H1 (cell line): ENCODE measurements around the gene NRBF2. TPM values are rescaled to one million over a fixed set of nuclear protein-coding genes. Genes with fewer than 3 reads are reported as not detected.

Experiments
- CTCF ChIA-PET: fragments of 300-600 bp; sonication (Branson Sonifier 250); formaldehyde crosslinking; loops from one replicate; lab custom pipeline; 2021; ENCODE audit not compliant: partially characterized antibody; lab: Charles Lee
- POLR2A ChIA-PET: fragments of 300-600 bp; sonication (Branson Sonifier 250); formaldehyde crosslinking; loops from one replicate; lab custom pipeline; 2021; ENCODE audit warnings: inconsistent platforms; ENCODE audit not compliant: partially characterized antibody; lab: Charles Lee
- DNase-seq, 2 experiments: peaks; one replicate each; pipeline versions ENCODE4 v3.0.0 to v3.0.0-alpha.2; 2010 to 2022; ENCODE audit warnings: low spot score in 2 of 2, low read depth in 1 of 2, mixed read lengths in 1 of 2
- FAIRE-seq: peaks from 2 replicates; lab custom pipeline; 2011; peaks lifted over from hg19 to GRCh38; lab: Jason Lieb, UNC
- H2AFZ ChIP-seq: 2 replicates; pipeline ENCODE4 v1.8.1; 2012; ENCODE audit warnings: low read length, inconsistent platforms
- H2AK5ac ChIP-seq: 2 replicates; pipeline ENCODE4 v1.6.1; 2013; ENCODE audit warnings: low read depth, low read length
- H2BK120ac ChIP-seq: replicated peaks from 2 replicates; pipeline ENCODE3; 2013; ENCODE audit warnings: low read depth, low read length, inconsistent platforms
- H2BK12ac ChIP-seq: 2 replicates; pipeline ENCODE4 v1.6.1; 2013; ENCODE audit warnings: low read depth, low read length
- H2BK15ac ChIP-seq: 2 replicates; pipeline ENCODE4 v1.6.1; 2013; ENCODE audit warnings: low read length
- H2BK20ac ChIP-seq: 2 replicates; pipeline ENCODE4 v1.6.1; 2013; ENCODE audit warnings: low read length
- H2BK5ac ChIP-seq: 2 replicates; pipeline ENCODE4 v1.6.1; 2013; ENCODE audit warnings: low read depth, low read length
- H3K14ac ChIP-seq: 2 replicates; pipeline ENCODE4 v1.6.1; 2013; ENCODE audit warnings: inconsistent platforms; ENCODE audit not compliant: insufficient read length
- H3K18ac ChIP-seq: 2 replicates; pipeline ENCODE4 v1.6.1; 2013; ENCODE audit warnings: low read length; ENCODE audit errors: extremely low read depth
- H3K23ac ChIP-seq: 2 replicates; pipeline ENCODE4 v1.6.1; 2013; ENCODE audit warnings: inconsistent platforms; ENCODE audit not compliant: insufficient read length
- H3K23me2 ChIP-seq: 2 replicates; pipeline ENCODE4 v1.6.1; 2013; ENCODE audit warnings: low read depth, low read length
- H3K27ac ChIP-seq: 2 replicates; pipeline ENCODE4 v1.6.1; 2011; ENCODE audit warnings: low read depth, low read length, inconsistent platforms
- H3K27me3 ChIP-seq, 4 experiments: replicated peaks in 1 of 4; 1 replicate in 1 of 4; 2 replicates in 3 of 4; pipeline versions ENCODE4 v1.6.1 to v1.8.1; 2011 to 2013; ENCODE audit warnings: low read length in 3 of 4, mild to moderate bottlenecking in 3 of 4, inconsistent platforms in 2 of 4, mixed read lengths in 2 of 4, moderate library complexity in 1 of 4; ENCODE audit not compliant: control insufficient read depth in 3 of 4, insufficient read depth in 3 of 4; ENCODE audit errors: extremely low read depth in 1 of 4
- H3K36me3 ChIP-seq, 4 experiments: 2 replicates each; pipeline versions ENCODE4 v1.6.1 to v1.8.1; 2011 to 2013; ENCODE audit warnings: mild to moderate bottlenecking in 4 of 4, low read length in 3 of 4, moderate library complexity in 2 of 4, control low read depth in 1 of 4, inconsistent platforms in 1 of 4; ENCODE audit not compliant: insufficient read depth in 4 of 4, control insufficient read depth in 2 of 4
- H3K4ac ChIP-seq: replicated peaks from 2 replicates; pipeline ENCODE3; 2013; ENCODE audit warnings: low read length, low read depth, mixed read lengths, inconsistent platforms; ENCODE audit not compliant: insufficient read length
- H3K4me1 ChIP-seq, 4 experiments: replicated peaks in 1 of 4; 1 replicate in 1 of 4; 2 replicates in 3 of 4; pipeline versions ENCODE4 v1.6.1 to v1.8.1; 2011 to 2013; ENCODE audit warnings: low read length in 3 of 4, inconsistent platforms in 2 of 4, mixed read lengths in 1 of 4; ENCODE audit not compliant: insufficient read depth in 4 of 4, control insufficient read depth in 3 of 4
- H3K4me2 ChIP-seq, 2 experiments: 2 replicates each; pipeline versions ENCODE4 v1.6.1 to v1.8.1; 2011 to 2013; ENCODE audit warnings: low read depth in 2 of 2, low read length in 2 of 2, control low read depth in 1 of 2, inconsistent platforms in 1 of 2, mild to moderate bottlenecking in 1 of 2; ENCODE audit not compliant: insufficient read depth in 1 of 2
- H3K4me3 ChIP-seq, 4 experiments: fragments of 200-600, 300-600 bp in 1 of 4; sonication (generic), shearing (Covaris generic), sonication (Bioruptor Twin) in 1 of 4; 2 replicates each; pipeline versions ENCODE4 v1.5.1 to v1.8.1; 2011 to 2016; ENCODE audit warnings: low read length in 4 of 4, low read depth in 3 of 4, control low read depth in 2 of 4, inconsistent platforms in 2 of 4, mild to moderate bottlenecking in 2 of 4, mixed read lengths in 1 of 4, moderate library complexity in 1 of 4; ENCODE audit not compliant: insufficient read depth in 2 of 4; ENCODE audit errors: extremely low read depth in 1 of 4
- H3K56ac ChIP-seq: replicated peaks from 2 replicates; pipeline ENCODE3; 2013; ENCODE audit warnings: low read depth, mild to moderate bottlenecking, mixed read lengths, low read length, inconsistent platforms; ENCODE audit not compliant: insufficient read length
- H3K79me1 ChIP-seq: 2 replicates; pipeline ENCODE4 v1.6.1; 2013; ENCODE audit warnings: low read depth, low read length, control low read depth
- H3K79me2 ChIP-seq, 2 experiments: 2 replicates each; pipeline versions ENCODE4 v1.6.1 to v1.8.1; 2012 to 2013; ENCODE audit warnings: low read length in 2 of 2, mild to moderate bottlenecking in 2 of 2, inconsistent platforms in 1 of 2; ENCODE audit not compliant: insufficient read depth in 2 of 2, control insufficient read depth in 1 of 2
- H3K9ac ChIP-seq, 4 experiments: replicated peaks in 1 of 4; 1 replicate in 1 of 4; 2 replicates in 3 of 4; pipeline versions ENCODE4 v1.6.1 to v1.8.1; 2011 to 2013; ENCODE audit warnings: low read depth in 3 of 4, low read length in 3 of 4, control low read depth in 2 of 4, mild to moderate bottlenecking in 2 of 4, moderate library complexity in 2 of 4, inconsistent platforms in 1 of 4; ENCODE audit errors: extremely low read depth in 1 of 4
- H3K9me3 ChIP-seq, 2 experiments: 2 replicates each; pipeline versions ENCODE4 v1.6.1 to v1.8.1; 2012 to 2013; ENCODE audit warnings: mild to moderate bottlenecking in 2 of 2, moderate library complexity in 2 of 2, control low read depth in 1 of 2, inconsistent platforms in 1 of 2, low read depth in 1 of 2, low read length in 1 of 2, mixed read lengths in 1 of 2; ENCODE audit not compliant: insufficient read depth in 2 of 2
- H4K20me1 ChIP-seq, 2 experiments: replicated peaks in 1 of 2; 2 replicates each; pipeline versions ENCODE3 to v1.8.1; 2011 to 2013; ENCODE audit warnings: inconsistent platforms in 2 of 2, low read length in 2 of 2, mild to moderate bottlenecking in 1 of 2; ENCODE audit not compliant: insufficient read depth in 2 of 2, control insufficient read depth in 1 of 2
- H4K5ac ChIP-seq: 2 replicates; pipeline ENCODE4 v1.6.1; 2013; ENCODE audit warnings: low read length, low read depth, mixed read lengths, inconsistent platforms; ENCODE audit not compliant: insufficient read length
- H4K8ac ChIP-seq: 2 replicates; pipeline ENCODE4 v1.8.0; 2013; ENCODE audit warnings: mild to moderate bottlenecking, moderate library complexity, low read length, inconsistent platforms; ENCODE audit not compliant: insufficient read depth; ENCODE audit errors: extremely low read depth
- H4K91ac ChIP-seq: replicated peaks from 2 replicates; pipeline ENCODE3; 2013; ENCODE audit warnings: low read length, mixed read lengths, inconsistent platforms; ENCODE audit not compliant: insufficient read length
- ASH2L ChIP-seq: fragments of 200-600, 300-600 bp; sonication (generic); IDR thresholded peaks from one replicate; pipeline ENCODE4 v1.7.1; 2017; ENCODE audit warnings: low read length
- ATF3 ChIP-seq: IDR thresholded peaks from 2 replicates; pipeline ENCODE4 v1.6.1; 2011; ENCODE audit warnings: low read depth, mild to moderate bottlenecking, low read length; ENCODE audit not compliant: insufficient read depth
- BACH1 ChIP-seq: IDR thresholded peaks from 2 replicates; pipeline ENCODE4 v1.6.1; 2012; ENCODE audit warnings: low read length, improper control_type of control experiment
- CTBP2 ChIP-seq: IDR thresholded peaks from 2 replicates; pipeline ENCODE4 v1.7.0; 2011; ENCODE audit warnings: borderline replicate concordance, mild to moderate bottlenecking, moderate library complexity, mixed read lengths, low read length; ENCODE audit not compliant: insufficient read depth, insufficient read length
- JUND ChIP-seq: IDR thresholded peaks from 2 replicates; pipeline ENCODE4 v1.6.1; 2011; ENCODE audit warnings: mild to moderate bottlenecking, improper control_type of control experiment, low read length
- NANOG ChIP-seq: IDR thresholded peaks from 2 replicates; pipeline ENCODE4 v1.6.1; 2011; ENCODE audit warnings: low read length, low read depth, mild to moderate bottlenecking, inconsistent platforms; ENCODE audit not compliant: insufficient read depth, poor library complexity, severe bottlenecking
- POLR2AphosphoS5 ChIP-seq: IDR thresholded peaks from 2 replicates; pipeline ENCODE4 v1.6.1; 2011; ENCODE audit warnings: low read depth, low read length
- SIRT6 ChIP-seq: IDR thresholded peaks from one replicate; pipeline ENCODE4 v1.7.1; 2012; ENCODE audit warnings: low read length, inconsistent platforms
- TCF12 ChIP-seq: IDR thresholded peaks from 2 replicates; pipeline ENCODE4 v1.6.1; 2011; ENCODE audit warnings: low read depth, mild to moderate bottlenecking, low read length
- YY1 ChIP-seq: IDR thresholded peaks from 2 replicates; pipeline ENCODE4 v1.6.1; 2011; ENCODE audit warnings: low read depth, mild to moderate bottlenecking, low read length
- WGBS, 2 experiments: shearing (Covaris generic) in 1 of 2; methylation state at CpG; one replicate each; pipeline versions ENCODE4 v1.1.6 to v1.1.7; 2013 to 2015; ENCODE audit warnings: low lambda C conversion rate in 2 of 2, mixed read lengths in 2 of 2, inconsistent platforms in 1 of 2, low coverage in 1 of 2, missing lambda C conversion rate in 1 of 2; ENCODE audit not compliant: insufficient replicate concordance in 2 of 2, insufficient coverage in 1 of 2, insufficient read length in 1 of 2; ENCODE audit errors: extremely low coverage in 1 of 2, missing lambda C conversion rate in 1 of 2; 5-methylcytosine and 5-hydroxymethylcytosine counted together
- polyA plus RNA-seq, 7 experiments: library from polyadenylated mRNA; depleted of rRNA in 3 of 7; stranded (reverse) in 5 of 7; unstranded in 2 of 7; fragments of >200 nt in 5 of 7; fragments of 200-250 nt in 2 of 7; gene quantifications; 1 replicate in 5 of 7; 2 replicates in 1 of 7; 4 replicates in 1 of 7; pipeline versions ENCODE4 v1.2.1 to v1.2.3, GENCODE V29; 2011 to 2013; ENCODE audit warnings: missing spikeins in 2 of 7, mixed read lengths in 2 of 7
- total RNA-seq: library from RNA; stranded (reverse); fragmentation: NEBNext Ultra II Directional; extraction: Animal tissue kit (Norgen Biotek cat#: 25700); gene quantifications from 2 replicates; pipeline ENCODE4 v1.2.1, GENCODE V29; 2021

NRBF2 gene
- total and polyA plus RNA-seq, 2 of the 8 experiments (the other 6 are each of a cell fraction or from before 2014, with no cell fraction given): 11.0 to 29.9 TPM

GRCh38 chr10:63199716-63200115 lies 66.6 kb downstream of the NRBF2 start:
- Histone ChIP-seq H4K8ac (no peak overlapping the region), H2BK120ac (no peak overlapping the region), H4K91ac (no peak overlapping the region), H3K23me2 (no peaks in the 10 kb centered on the region), H3K4me1 (peaks cover 0 to 9% (median 5%) of the 10 kb centered on the region in 4 experiments; a peak in 5 of 7 replicates), H3K4me2 (0 out of 4 replicates have a peak overlapping the region, but pooled peaks of 1 of the 2 experiments have one; percentile 49), H3K79me2 (peaks cover 0 to 38% of the 10 kb centered on the region in 2 experiments; a peak in 2 of 4 replicates), H3K18ac (no peak overlapping the region), H2BK15ac (no peak overlapping the region), H2BK12ac (no peak overlapping the region), H3K36me3 (peaks cover 7 to 66% (median 35%) of the 10 kb centered on the region in 4 experiments; a peak in 7 of 8 replicates), H3K4ac (no peak overlapping the region), H3K27ac (no peak overlapping the region), H3K14ac (no peak overlapping the region), H3K27me3 (no peaks in the 10 kb centered on the region), H4K20me1 (peaks cover 4 to 6% of the 10 kb centered on the region in 2 experiments), H4K5ac (no peak overlapping the region), H3K9ac (no peak overlapping the region), H2BK5ac (no peak overlapping the region), H3K9me3 (no peaks in the 10 kb centered on the region), H3K4me3 (no peak overlapping the region), H3K23ac (no peak overlapping the region), H3K56ac (no peak overlapping the region), H3K79me1 (no peaks in the 10 kb centered on the region; the same call in 1 of the 2 replicates), H2AFZ (no peak overlapping the region), H2BK20ac (no peak overlapping the region), H2AK5ac (no peak overlapping the region)
- POLR2A ChIA-PET: interaction anchor here (1.1 to 1.3 kb wide), 2 partner anchors 11 to 521 kb away, joined by 3 read pairs; no protein-coding TSS in a partner anchor
- FAIRE-seq (no peak), DNase-seq (no peak)
- TF ChIP-seq POLR2AphosphoS5 (no peak), TCF12 (no peak), NANOG (no peak), YY1 (no peak), SIRT6 (no peak), JUND (no peak), BACH1 (no peak), ASH2L (no peak), CTBP2 (no peak), ATF3 (no peak)
- CTCF ChIA-PET: interaction anchor here (0.9 to 2.0 kb wide), 2 partner anchors 33 to 434 kb away, joined by 3 to 6 read pairs; no protein-coding TSS in a partner anchor
- WGBS, 2 experiments: 74% methylated on average over 2 of the region's 2 CpGs; no CpG with 5 or more reads in 1 of the 2 experiments
